ENCODE results near the gene PLA1A.

- TF ChIP-seq CTCF (IDR thresholded peaks at IDR 0.05) (no peak), POLR2A (IDR thresholded peaks at IDR 0.05) (no peak)
These were observed 46.8 kb downstream of the PLA1A start for GRCh38 chr3:119644481-119644880.
